ENCODE data around the gene PID1.

DNA sequence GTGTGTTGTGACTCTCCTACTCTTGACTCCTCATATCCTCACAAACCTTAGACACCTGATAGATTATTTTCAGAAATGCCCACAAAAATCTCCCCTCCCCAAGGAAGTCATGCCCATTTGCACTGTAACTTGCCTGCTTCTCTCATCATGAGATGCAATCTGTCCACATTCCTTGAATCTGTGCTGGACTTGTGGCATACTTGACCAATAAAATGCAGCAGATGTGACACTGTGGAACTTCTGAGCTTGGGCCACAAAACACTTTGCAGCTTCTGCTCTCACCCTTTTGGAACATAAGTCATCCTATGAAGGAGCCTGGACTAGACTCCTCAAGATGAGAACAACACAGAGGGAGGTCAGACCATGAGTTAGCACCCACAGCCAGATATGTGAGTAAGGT lies 4.4 kb upstream of the PID1 start:
- no peak for TF ChIP-seq CTCF (IDR thresholded peaks at IDR 0.05)
- TF ChIP-seq POLR2A (IDR thresholded peaks at IDR 0.05): no peak

Data from lower leg skin (tissue), 3 donors.